GM12892 (cell line): ENCODE results near the gene HMOX2.

Experiments
- POLR2A ChIP-seq: IDR thresholded peaks from 2 replicates; pipeline ENCODE4 v1.6.1; 2011; ENCODE audit warnings: low read depth, low read length, control low read depth
- POLR2AphosphoS5 ChIP-seq: IDR thresholded peaks from 2 replicates; pipeline ENCODE4 v1.6.1; 2011; ENCODE audit warnings: low read depth, low read length, control low read depth

- no peak for TF ChIP-seq POLR2AphosphoS5
- TF ChIP-seq POLR2A: no peak
Measured at GRCh38 chr16:4433914-4434787, 42.0 kb upstream of the HMOX2 start.
